Uterus (tissue), 4 donors: ENCODE measurements around the gene PEDS1. TPM values are rescaled to one million over a fixed set of nuclear protein-coding genes. Genes with fewer than 3 reads are reported as not detected.
A peak's percentile ranks its signal among the peaks of the same experiment; 100 is the strongest.

Experiments used
- DNase-seq, 2 donors: peaks; one replicate each; pipeline ENCODE4 v3.0.0-alpha.2; 2019 to 2020
- H3K27ac ChIP-seq, 2 donors: fragments of 200-600 bp; sonication (generic); 1 replicate in 1 of 2; 2 replicates in 1 of 2; pipeline ENCODE4 v1.5.1; 2016 to 2018
- H3K27me3 ChIP-seq, 2 donors: fragments of 200-600 bp; sonication (generic); one replicate each; pipeline ENCODE4 v1.5.1; 2018 to 2019; ENCODE audit warnings: control low read depth in 1 of 2
- H3K36me3 ChIP-seq, 2 donors: fragments of 200-600 bp; sonication (generic); one replicate each; pipeline ENCODE4 v1.5.1; 2019; ENCODE audit warnings: control low read depth in 1 of 2
- H3K4me1 ChIP-seq, 2 donors: fragments of 200-600 bp; sonication (generic); one replicate each; pipeline ENCODE4 v1.5.1; 2018 to 2019; ENCODE audit warnings: control low read depth in 1 of 2
- H3K4me3 ChIP-seq, 2 donors: fragments of 200-600 bp; sonication (generic); 1 replicate in 1 of 2; 2 replicates in 1 of 2; pipeline ENCODE4 v1.5.1; 2018 to 2019; ENCODE audit warnings: mild to moderate bottlenecking in 1 of 2
- H3K9me3 ChIP-seq, 2 donors: fragments of 200-600 bp; sonication (generic); one replicate each; pipeline ENCODE4 v1.5.1; 2019; ENCODE audit warnings: control low read depth in 1 of 2
- CTCF ChIP-seq, 4 experiments: fragments of 200-600 bp in 2 of 4; fragments of 450-650 bp in 2 of 4; sonication (generic) in 2 of 4; IDR thresholded peaks; one replicate each; pipeline ENCODE4 v1.5.1; 2016 to 2019; ENCODE audit warnings: antibody characterized with exemption in 4 of 4, mild to moderate bottlenecking in 2 of 4, moderate library complexity in 1 of 4
- POLR2A ChIP-seq, 2 donors: fragments of 450-650 bp; IDR thresholded peaks; one replicate each; pipeline ENCODE4 v1.6.1; 2016; ENCODE audit warnings: antibody characterized with exemption in 2 of 2, mild to moderate bottlenecking in 1 of 2, moderate library complexity in 1 of 2
- intact Hi-C: fragments of 100-400 bp; cut with DNase I; formaldehyde crosslinking; loops from one replicate; pipeline ENCODE4 v1.15.1; 2023; ENCODE audit warnings: low total_unique reads
- total RNA-seq, 4 donors: library from RNA; depleted of rRNA in 3 of 4; stranded (reverse); fragments of >200 nt in 3 of 4; gene quantifications; one replicate each; pipeline versions ENCODE4 v1.1.0 to v1.2.4, GENCODE V29; 2014 to 2023
- donor health status: DM: yes; HTN: yes; CAD: no.

PEDS1 gene
- total RNA-seq, 4 donors from 2014 or later: 1.5 to 19.8 (median 6.1) TPM

GRCh38 chr20:50130995-50131394 lies 22.5 kb downstream of the PEDS1 start:
- peak; percentile 43 to 80 for DNase-seq
- Histone ChIP-seq H3K4me1 (peaks cover 0 to 6% of the 10 kb centered on the region in 2 donors), H3K27me3 (no peaks in the 10 kb centered on the region), H3K4me3 (no peak overlapping the region), H3K27ac (peak overlapping the region; percentile 33 to 79), H3K9me3 (no peaks in the 10 kb centered on the region), H3K36me3 (no peaks in the 10 kb centered on the region)
- no peak for TF ChIP-seq POLR2A (IDR thresholded peaks at IDR 0.05)
- TF ChIP-seq CTCF (IDR thresholded peaks at IDR 0.05): peak in 1 of 4 experiments; percentile 27
- intact Hi-C loops: no loop called here

- peaks cover 0 to 6% of the 10 kb centered on the region in 2 donors for H3K4me1 ChIP-seq
- H3K27me3 ChIP-seq: no peaks in the 10 kb centered on the region
- no peak overlapping the region for H3K4me3 ChIP-seq
- no peaks in the 10 kb centered on the region for H3K36me3 ChIP-seq
- no peak for DNase-seq
- TF ChIP-seq CTCF (IDR thresholded peaks at IDR 0.05) (no peak), POLR2A (IDR thresholded peaks at IDR 0.05) (no peak)
- intact Hi-C loops: no loop called here
- no peaks in the 10 kb centered on the region for H3K9me3 ChIP-seq
- peak overlapping the region; percentile 25 to 79 for H3K27ac ChIP-seq
Observed at GRCh38 chr20:50130356-50130723, 23.2 kb downstream of the PEDS1 start.

- Histone ChIP-seq H3K27me3 (no peaks in the 10 kb centered on the region), H3K27ac (peak overlapping the region; percentile 25 to 79), H3K4me1 (peaks cover 0 to 6% of the 10 kb centered on the region in 2 donors), H3K36me3 (no peaks in the 10 kb centered on the region), H3K9me3 (no peaks in the 10 kb centered on the region), H3K4me3 (no peak overlapping the region)
- no peak for DNase-seq
- intact Hi-C loops: no loop called here
- TF ChIP-seq POLR2A (IDR thresholded peaks at IDR 0.05) (no peak), CTCF (IDR thresholded peaks at IDR 0.05) (no peak)
Observed at GRCh38 chr20:50129662-50130355, 23.7 kb downstream of the PEDS1 start.

- TF ChIP-seq POLR2A (IDR thresholded peaks at IDR 0.05): no peak
- no peak for TF ChIP-seq CTCF (IDR thresholded peaks at IDR 0.05)
- H3K9me3 ChIP-seq: no peaks in the 10 kb centered on the region
- peaks cover 0 to 6% of the 10 kb centered on the region in 2 donors for H3K4me1 ChIP-seq
- no peak for DNase-seq
- no peaks in the 10 kb centered on the region for H3K27me3 ChIP-seq
- intact Hi-C loops: no loop called here
- no peaks in the 10 kb centered on the region for H3K36me3 ChIP-seq
- H3K27ac ChIP-seq: no peak overlapping the region
- no peak overlapping the region for H3K4me3 ChIP-seq
Observed at GRCh38 chr20:50128520-50128905, 25.0 kb downstream of the PEDS1 start.

- Histone ChIP-seq H3K27me3 (no peaks in the 10 kb centered on the region), H3K4me3 (no peak overlapping the region), H3K4me1 (peaks cover 0 to 3% of the 10 kb centered on the region in 2 donors), H3K9me3 (no peaks in the 10 kb centered on the region), H3K36me3 (no peaks in the 10 kb centered on the region), H3K27ac (no peak overlapping the region)
- DNase-seq: no peak
- intact Hi-C loops: no loop called here
- TF ChIP-seq POLR2A (IDR thresholded peaks at IDR 0.05): no peak
- no peak for TF ChIP-seq CTCF (IDR thresholded peaks at IDR 0.05)
Observed at GRCh38 chr20:50127587-50128519, 25.7 kb downstream of the PEDS1 start.
